ENCODE measurements around the gene UCKL1.
"Not testable (repeated sequence)": the region's sequence is repeated elsewhere in the genome, so short reads cannot be mapped to it uniquely, and the experiment has no call there.

Gene UCKL1

GRCh38 chr20:63978319-63979228 is 22.4 kb upstream of the UCKL1 start:
- DNase-seq = peak; percentile 63
- TF ChIP-seq CTCF (IDR thresholded peaks at IDR 0.05; ENCODE audit: low read depth, low read length) = no peak
- peak overlapping the region; percentile 60 for H3K4me3 ChIP-seq (ENCODE audit: low read depth, low read length)
- H3K27me3 ChIP-seq (ENCODE audit: insufficient read depth, low read depth, severe bottlenecking) = no peaks in the 10 kb centered on the region
- H3K36me3 ChIP-seq = no peaks in the 10 kb centered on the region
- no peaks in the 10 kb centered on the region for H3K9me3 ChIP-seq (ENCODE audit: severe bottlenecking)
- no peak overlapping the region for H3K27ac ChIP-seq

GRCh38 chr20:63977739-63978276 is 21.6 kb upstream of the UCKL1 start:
- Histone ChIP-seq H3K27me3 (ENCODE audit: insufficient read depth, low read depth, severe bottlenecking) (no peaks in the 10 kb centered on the region), H3K27ac (no peak overlapping the region), H3K4me3 (ENCODE audit: low read depth, low read length) (no peak overlapping the region), H3K9me3 (ENCODE audit: severe bottlenecking) (no peaks in the 10 kb centered on the region), H3K36me3 (no peaks in the 10 kb centered on the region)
- TF ChIP-seq CTCF (IDR thresholded peaks at IDR 0.05; ENCODE audit: low read depth, low read length) = no peak
- no peak for DNase-seq

GRCh38 chr20:63976980-63977738 is 20.9 kb upstream of the UCKL1 start:
- no peak overlapping the region for H3K27ac ChIP-seq
- no peaks in the 10 kb centered on the region for H3K36me3 ChIP-seq
- H3K9me3 ChIP-seq (ENCODE audit: severe bottlenecking) = no peaks in the 10 kb centered on the region
- no peak for DNase-seq
- no peaks in the 10 kb centered on the region for H3K27me3 ChIP-seq (ENCODE audit: insufficient read depth, low read depth, severe bottlenecking)
- TF ChIP-seq CTCF (IDR thresholded peaks at IDR 0.05; ENCODE audit: low read depth, low read length) = no peak
- H3K4me3 ChIP-seq (ENCODE audit: low read depth, low read length) = no peak overlapping the region

GRCh38 chr20:63976511-63976910 is 20.3 kb upstream of the UCKL1 start:
- H3K27ac ChIP-seq; H3K36me3 ChIP-seq; H3K9me3 ChIP-seq (ENCODE audit: severe bottlenecking); H3K27me3 ChIP-seq (ENCODE audit: insufficient read depth, low read depth, severe bottlenecking); DNase-seq; H3K4me3 ChIP-seq (ENCODE audit: low read depth, low read length): not testable (repeated sequence)

GRCh38 chr20:63974402-63975200 is 18.4 kb upstream of the UCKL1 start:
- Histone ChIP-seq H3K4me3 (ENCODE audit: low read depth, low read length) (no peak overlapping the region), H3K27ac (no peak overlapping the region; the same call in 1 of the 2 replicates), H3K36me3 (no peaks in the 10 kb centered on the region), H3K9me3 (ENCODE audit: severe bottlenecking) (no peaks in the 10 kb centered on the region), H3K27me3 (ENCODE audit: insufficient read depth, low read depth, severe bottlenecking) (no peaks in the 10 kb centered on the region)
- no peak for DNase-seq
- TF ChIP-seq CTCF (IDR thresholded peaks at IDR 0.05; ENCODE audit: low read depth, low read length) = no peak
